ENCODE results near the gene GPR152.

Gene GPR152

GRCh38 chr11:67452141-67452952 is at the start of gene GPR152:
Gene GPR152, minus strand, starts transcription at chr11:67452729. Its CDS starts 5 bp downstream, at chr11:67452724.
- DNase-seq, result no peak

GRCh38 chr11:67501854-67502253 is 49.3 kb upstream of the GPR152 start:
- no peak for DNase-seq

- no peak for DNase-seq
Measured at GRCh38 chr11:67500831-67501715, 48.5 kb upstream of the GPR152 start.

- no peak for DNase-seq
Measured at GRCh38 chr11:67500484-67500821, 47.9 kb upstream of the GPR152 start.

- no peak for DNase-seq
Measured at GRCh38 chr11:67499808-67500483, 47.4 kb upstream of the GPR152 start.

GRCh38 chr11:67498544-67498972 is 46.0 kb upstream of the GPR152 start:
- DNase-seq, result no peak

GRCh38 chr11:67497656-67498291 is 45.2 kb upstream of the GPR152 start:
- no peak for DNase-seq

- DNase-seq, result no peak
Measured at GRCh38 chr11:67496113-67496512, 43.6 kb upstream of the GPR152 start.

GRCh38 chr11:67495234-67496005 is 42.9 kb upstream of the GPR152 start:
- DNase-seq, result no peak

GRCh38 chr11:67494371-67495233 is 42.1 kb upstream of the GPR152 start:
- no peak for DNase-seq

GRCh38 chr11:67493548-67494370 is 41.2 kb upstream of the GPR152 start:
- no peak for DNase-seq

- DNase-seq, result no peak
Measured at GRCh38 chr11:67492801-67493547, 40.4 kb upstream of the GPR152 start.

GRCh38 chr11:67492069-67492727 is 39.7 kb upstream of the GPR152 start:
- DNase-seq, result no peak

- no peak for DNase-seq
Measured at GRCh38 chr11:67491276-67492068, 38.9 kb upstream of the GPR152 start.

GRCh38 chr11:67490727-67491065 is 38.2 kb upstream of the GPR152 start:
- DNase-seq, result no peak

- no peak for DNase-seq
Measured at GRCh38 chr11:67489885-67490726, 37.6 kb upstream of the GPR152 start.

All from RPMI8226 (cell line).